Amygdala (tissue), 56 donors: Measurements from ENCODE around the gene PIAS2.
A peak's percentile ranks its signal among the peaks of the same experiment; 100 is the strongest.
"Not testable (repeated sequence)": the region's sequence is repeated elsewhere in the genome, so short reads cannot be mapped to it uniquely, and the experiment has no call there.

Source experiments
- DNase-seq, 56 donors: peaks; one replicate each; lab custom pipeline; 2025; lab: John Stamatoyannopoulos, UW

The PIAS2 gene

DNA sequence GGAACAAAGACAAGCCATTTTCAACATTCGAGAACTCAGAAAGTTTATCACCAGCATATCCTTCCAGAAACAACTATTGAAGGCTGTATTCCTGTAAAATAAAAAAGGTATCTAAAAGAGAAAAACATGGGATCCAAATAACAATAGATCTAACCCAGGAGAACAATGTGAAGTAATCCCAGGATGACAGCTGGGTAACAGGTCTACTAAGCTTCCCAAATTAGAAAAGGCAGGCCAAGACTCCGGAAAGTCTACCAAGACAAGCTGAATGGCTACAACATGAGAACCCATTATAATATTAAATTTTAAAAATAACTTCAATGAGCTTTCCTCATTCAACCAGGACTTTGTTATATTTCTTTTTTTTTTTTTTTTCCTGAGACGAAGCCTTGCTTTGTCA is 6.5 kb downstream of the PIAS2 start:
- no peak for DNase-seq

DNA sequence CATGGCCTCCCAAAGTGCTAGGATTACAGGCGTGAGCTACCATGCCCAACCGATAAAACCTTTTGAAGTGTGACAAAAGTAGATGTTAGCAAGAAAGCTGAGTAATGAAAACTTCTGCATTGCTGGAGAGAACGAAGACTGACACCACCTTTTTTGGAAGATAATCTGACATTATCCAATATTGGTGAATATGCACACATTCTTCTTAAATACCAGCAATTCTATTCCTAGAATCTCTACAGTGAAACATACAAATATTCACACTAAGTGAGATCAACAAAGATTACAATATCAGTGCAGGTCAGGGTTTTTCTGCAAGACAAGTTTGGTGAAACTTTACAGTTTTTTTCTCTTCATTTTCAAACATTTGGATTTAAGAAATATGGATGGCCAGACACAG is 7.8 kb downstream of the PIAS2 start:
- no peak for DNase-seq

GRCh38 chr18:46903406-46903805 is 13.9 kb downstream of the PIAS2 start:
- no peak for DNase-seq

- no peak for DNase-seq
Observed at GRCh38 chr18:46899274-46899948, 17.9 kb downstream of the PIAS2 start.

GRCh38 chr18:46894124-46894523 is 23.2 kb downstream of the PIAS2 start:
- no peak for DNase-seq

- no peak for DNase-seq
Observed at GRCh38 chr18:46893360-46893759, 23.9 kb downstream of the PIAS2 start.

DNA sequence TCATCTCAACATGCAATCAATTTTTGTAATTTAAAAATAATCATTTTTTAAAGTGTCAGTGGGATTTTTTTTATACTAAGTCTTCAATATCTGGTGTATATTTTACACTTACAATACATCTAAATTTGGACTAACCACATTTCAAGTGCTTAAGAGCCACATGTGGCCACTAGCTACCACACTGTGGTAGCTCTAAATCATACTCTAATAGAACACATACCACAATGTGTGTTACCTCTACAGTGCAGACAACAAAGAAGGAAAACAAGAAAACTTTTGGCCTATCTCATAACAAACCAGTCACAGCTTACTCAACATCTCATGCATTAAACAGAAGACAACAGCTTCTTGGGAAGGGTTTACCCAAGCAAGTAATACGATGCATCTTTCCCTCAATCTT is 24.5 kb downstream of the PIAS2 start:
- no peak for DNase-seq

DNA sequence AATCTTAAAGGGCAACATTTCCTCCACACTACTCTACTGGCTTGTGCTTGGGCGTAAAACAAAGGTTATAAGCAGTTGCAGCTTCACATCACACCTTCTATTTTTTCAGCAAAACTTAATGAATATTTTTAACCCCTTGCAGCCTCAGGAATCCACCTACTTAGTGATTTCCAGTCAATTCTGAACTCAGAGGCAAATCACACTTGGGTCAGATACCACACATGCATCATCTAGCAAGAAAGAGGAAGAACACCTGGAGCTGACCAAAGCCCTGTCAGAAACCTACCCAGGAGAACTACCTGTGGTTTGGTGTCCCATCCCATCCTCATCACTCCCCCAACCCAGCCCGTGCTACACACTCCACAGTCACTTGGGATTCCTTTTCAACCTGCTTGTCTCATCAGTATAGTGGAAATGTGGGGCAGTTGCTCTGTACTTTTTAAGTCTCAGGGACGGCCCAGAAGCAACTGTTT is 25.5 kb downstream of the PIAS2 start:
- DNase-seq, result no peak

DNA sequence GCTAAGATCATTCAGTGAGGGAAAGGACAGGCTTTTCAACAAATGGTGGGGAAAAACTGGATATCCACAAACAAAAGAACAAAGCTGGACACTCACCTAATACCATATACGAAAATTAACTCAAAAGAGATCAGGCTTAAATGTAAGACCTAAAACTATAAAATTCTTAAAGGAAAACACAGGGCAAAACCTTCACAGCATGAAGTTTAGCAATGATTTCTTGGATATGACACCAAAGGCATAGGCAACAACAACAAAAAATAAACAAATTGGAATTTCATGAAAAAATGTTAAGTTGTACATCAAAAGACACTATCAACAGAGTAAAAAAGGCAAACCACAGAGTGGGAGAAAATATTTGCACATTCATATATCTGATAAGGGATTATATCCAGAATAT is 28.3 kb downstream of the PIAS2 start:
- no peak for DNase-seq

- no peak for DNase-seq
Observed at GRCh38 chr18:46886893-46887292, 30.4 kb downstream of the PIAS2 start.

- no peak for DNase-seq
Observed at GRCh38 chr18:46883180-46883579, 34.1 kb downstream of the PIAS2 start.

DNA sequence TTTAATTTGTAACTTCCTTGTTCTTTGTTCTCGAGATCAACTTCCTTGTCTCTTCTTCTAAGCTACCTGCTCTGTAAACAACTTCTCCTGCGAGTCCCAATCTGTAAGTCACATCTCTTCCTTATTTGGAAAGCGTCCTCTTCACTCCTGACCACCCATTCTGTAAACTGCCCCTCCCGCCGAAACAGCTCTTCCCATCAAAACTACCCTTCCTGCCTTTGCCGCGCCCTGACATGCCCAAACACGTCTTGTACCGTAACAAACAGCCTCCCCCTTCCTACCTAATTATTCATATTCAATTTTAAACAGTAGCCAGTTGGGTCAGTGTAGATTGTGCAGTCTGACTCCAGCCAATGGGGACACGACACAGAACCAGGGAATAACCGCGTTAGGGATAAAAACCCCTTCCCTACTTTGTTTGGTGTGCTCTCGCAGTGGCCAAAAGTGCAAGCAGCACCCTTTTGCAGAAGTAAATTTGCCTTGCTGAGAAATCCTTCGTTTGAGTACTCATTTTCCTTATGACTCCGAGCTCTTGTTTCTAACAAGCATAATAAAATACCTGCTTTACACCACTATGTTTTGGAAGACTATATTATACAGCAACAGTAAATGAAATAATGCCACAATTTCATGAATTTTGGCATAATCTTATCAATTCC is 39.8 kb downstream of the PIAS2 start:
- no peak for DNase-seq

- no peak for DNase-seq
Observed at GRCh38 chr18:46868169-46868921, 49.0 kb downstream of the PIAS2 start.

- no peak for DNase-seq
Observed at GRCh38 chr18:46867367-46868143, 49.8 kb downstream of the PIAS2 start.

DNA sequence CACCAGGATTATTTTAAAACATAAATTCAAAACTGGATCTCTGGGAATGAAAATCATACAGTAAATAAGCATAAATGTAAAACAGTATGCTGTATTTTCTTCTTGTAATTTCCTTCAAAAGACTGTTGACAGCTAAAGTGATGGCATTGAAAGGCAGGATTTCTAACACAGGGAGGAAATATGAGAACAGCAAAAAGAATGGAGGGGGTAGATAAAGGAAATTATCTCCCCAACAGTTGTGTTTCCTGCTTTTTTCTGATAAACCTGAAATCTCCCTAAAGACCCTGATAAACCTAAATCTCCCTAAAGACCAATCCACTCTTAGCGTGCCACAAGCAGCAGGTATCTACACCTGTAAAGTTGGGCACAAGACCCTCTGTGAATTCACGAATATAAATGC is 50.8 kb downstream of the PIAS2 start:
- DNase-seq, result no peak

- not testable (repeated sequence) for DNase-seq
Observed at GRCh38 chr18:46865245-46865644, 52.1 kb downstream of the PIAS2 start.

- DNase-seq, result no peak
Observed at GRCh38 chr18:46859855-46860254, 57.5 kb downstream of the PIAS2 start.

DNA sequence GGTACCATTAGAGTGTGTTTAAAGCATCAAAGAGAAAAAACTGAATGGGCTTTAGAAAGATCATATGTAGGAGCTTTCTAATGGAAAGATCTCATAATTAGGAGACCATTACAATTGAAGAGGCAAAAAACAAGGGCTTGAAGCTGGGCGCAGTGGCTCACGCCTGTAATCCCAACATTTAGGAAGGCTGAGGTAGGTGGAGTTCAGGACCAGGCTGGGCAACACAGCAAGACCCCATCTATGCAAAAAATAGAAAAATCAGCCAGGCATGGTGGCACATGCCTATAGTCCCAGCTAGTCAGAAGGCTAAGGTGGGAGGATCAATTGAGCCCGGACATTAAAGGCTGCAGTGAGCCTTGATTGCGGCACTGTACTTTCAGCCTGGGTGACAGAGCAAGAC is 59.0 kb downstream of the PIAS2 start:
- no peak for DNase-seq

- peak in 1 of 56 donors; percentile 3 for DNase-seq
Observed at GRCh38 chr18:46856973-46857372, 60.3 kb downstream of the PIAS2 start.

DNA sequence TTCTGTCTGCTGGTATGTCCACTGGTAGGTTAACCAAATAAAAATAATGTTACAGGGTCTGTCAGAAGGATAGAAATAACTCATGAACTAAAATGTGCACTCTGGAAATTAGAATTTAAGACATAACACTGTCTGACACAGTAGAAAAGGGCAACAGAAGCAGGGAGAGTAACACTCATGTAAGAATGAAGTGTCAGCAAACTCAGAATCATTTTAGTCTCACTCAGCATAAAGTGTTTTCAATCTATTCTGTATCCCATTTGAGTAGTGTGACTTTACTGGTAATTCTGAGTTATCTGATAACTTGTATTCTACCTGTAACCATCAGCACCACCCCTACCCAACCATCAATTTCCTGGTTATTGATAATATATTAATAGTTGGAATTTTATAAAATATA is 68.3 kb downstream of the PIAS2 start:
- no peak for DNase-seq

- DNase-seq, result no peak
Observed at GRCh38 chr18:46843372-46843771, 73.9 kb downstream of the PIAS2 start.
